Stimulated activated CD8-positive, alpha-beta memory T cell treated with anti-CD3 and anti-CD28 coated beads, Interleukin-4, amount 100 ng/mL, for 1 hour (primary cell): Measurements from ENCODE around the gene TNFRSF13B.
"Not testable (repeated sequence)": the region's sequence is repeated elsewhere in the genome, so short reads cannot be mapped to it uniquely, and the experiment has no call there.

Source experiments
- DNase-seq, 2 donors: peaks; one replicate each; pipeline ENCODE4 v3.0.0-alpha.2; 2020; ENCODE audit warnings: low read depth in 2 of 2, low spot score in 1 of 2

TNFRSF13B gene

DNA sequence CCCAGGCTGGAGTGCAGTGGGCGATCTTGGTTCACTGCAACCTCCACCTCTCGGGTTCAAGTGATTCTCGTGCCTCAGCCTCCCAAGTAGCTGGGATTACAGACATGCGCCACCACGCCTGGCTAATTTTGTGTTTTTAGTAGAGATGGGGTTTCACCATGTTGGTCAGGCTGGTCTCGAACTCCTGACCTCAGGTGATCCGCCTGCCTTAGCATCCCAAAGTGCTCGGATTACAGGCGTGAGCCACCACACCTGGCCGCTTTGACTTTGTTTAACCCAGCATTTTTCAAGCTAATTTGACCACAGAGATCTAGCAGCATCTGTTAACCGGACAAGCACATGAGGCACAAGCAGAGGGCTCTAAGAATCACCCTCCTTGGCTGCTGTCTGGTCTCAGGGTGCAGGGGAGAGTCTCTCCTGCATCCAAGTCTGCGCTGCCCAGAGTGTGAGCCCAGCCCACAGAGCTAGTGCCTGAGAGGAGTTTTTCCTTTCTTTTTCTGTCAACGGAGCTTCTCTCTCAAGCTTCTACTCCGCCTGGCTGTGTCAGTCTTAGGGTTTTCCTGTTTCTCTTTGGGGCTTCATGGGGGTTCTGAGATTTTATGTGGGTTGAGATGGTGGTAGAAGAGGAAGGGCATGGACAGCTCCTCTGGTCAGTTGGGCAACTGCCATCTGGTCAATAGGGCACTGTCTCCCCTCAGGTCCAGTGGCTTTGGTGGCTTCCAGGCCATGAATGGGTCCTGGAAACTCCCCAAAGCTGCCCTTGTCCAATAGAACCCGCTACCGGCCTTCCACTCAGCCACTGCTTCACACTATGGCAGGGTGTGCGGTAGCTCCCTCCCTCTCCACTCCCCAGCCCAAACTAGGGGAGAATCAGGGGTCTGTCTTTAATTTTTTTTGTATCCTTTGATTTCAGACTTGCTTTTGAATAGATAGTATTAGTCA is 59.6 kb downstream of the TNFRSF13B start:
- no peak for DNase-seq

DNA sequence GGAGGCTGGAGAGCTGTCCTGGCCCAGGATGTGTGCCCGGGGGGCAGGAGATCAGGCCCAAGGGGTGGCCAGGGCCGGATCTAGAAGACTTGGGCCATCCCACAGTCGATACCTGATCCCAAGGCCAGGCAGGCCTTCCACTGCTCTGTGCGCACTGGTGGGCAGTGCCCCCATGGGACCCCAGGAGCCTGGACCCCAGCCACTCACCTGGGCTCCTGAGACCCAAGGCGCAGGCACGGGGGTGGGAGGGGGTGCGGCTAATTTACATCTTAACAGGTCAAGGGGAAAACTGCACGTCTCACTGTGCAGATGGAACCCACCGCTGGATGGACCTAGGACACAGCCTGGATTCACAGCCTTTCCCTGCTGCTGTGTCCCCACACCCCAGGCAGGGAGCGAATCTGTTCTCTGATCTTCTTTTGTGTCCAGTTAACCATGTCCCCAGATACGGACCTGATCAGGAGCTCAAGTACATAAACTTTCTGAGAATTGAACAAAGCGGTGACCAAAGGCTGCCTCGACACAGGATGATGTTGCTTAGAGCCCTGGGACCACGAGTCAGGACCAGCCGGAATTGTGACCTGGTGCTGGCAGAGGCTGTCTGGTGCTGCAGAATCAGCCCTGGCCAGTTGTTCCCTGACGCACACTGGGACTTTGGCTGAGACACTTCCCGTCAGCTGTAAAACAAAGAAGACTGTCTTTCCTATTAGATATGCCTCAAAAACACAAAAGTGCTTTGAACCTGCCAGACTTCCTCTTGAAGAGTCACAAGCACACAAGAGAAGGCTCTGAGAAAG is 60.6 kb downstream of the TNFRSF13B start:
- no peak for DNase-seq

DNA sequence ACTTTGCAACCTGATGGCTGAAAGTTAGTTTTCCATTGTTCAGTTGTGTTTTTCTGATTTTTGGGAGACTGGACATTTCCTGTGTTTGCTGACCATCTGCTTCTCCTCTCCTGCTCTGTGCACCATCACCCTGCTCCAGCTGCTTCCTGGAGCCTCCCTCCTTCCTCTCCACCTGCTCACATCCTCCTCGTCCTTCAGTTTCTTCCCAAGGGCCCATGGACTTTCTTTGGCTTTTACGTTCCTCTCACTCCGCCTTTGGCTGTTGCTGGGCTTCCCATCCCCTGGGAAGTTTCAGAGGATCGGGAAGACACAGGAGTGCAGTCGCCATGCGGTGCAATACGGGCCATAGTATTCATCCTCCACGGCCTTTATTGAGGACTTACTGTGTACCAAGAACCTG is 61.6 kb downstream of the TNFRSF13B start:
- DNase-seq: no peak

DNA sequence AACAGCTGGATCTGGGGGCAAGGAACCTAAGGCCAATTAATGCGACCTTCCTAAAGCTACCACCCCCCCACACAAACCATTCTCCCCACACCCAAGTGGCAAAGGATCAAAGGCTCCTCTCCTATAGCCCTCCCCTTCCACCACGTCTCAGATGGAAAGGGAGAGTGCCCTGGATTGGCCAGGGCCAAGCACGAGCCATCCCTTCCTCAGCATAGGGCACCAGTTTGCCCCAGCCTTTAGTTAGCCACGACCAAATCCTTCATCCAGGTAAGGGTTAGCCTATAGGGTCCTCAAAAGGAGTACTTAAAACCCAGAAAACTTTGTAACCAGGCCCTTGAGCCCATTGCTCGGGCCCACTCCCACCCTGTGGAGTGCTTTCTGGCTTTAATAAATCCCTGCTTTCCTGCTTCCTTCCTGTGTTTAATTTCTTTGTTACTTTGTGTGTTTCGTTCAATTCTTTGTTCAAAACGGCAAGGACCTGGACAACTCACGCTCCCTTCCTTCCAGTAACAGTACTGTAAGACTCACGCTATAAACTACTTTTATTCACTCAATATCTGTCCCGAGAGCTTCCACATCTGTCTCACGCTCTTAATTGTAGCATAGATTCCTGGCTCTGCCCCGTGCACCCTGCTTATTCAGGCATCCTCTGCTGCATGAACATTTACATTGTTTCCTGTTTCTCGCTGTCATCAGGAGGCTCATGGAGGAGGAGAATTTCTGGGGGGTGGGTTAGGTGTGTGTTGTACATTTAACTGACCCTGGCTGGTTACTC is 62.3 kb downstream of the TNFRSF13B start:
- DNase-seq: no peak

DNA sequence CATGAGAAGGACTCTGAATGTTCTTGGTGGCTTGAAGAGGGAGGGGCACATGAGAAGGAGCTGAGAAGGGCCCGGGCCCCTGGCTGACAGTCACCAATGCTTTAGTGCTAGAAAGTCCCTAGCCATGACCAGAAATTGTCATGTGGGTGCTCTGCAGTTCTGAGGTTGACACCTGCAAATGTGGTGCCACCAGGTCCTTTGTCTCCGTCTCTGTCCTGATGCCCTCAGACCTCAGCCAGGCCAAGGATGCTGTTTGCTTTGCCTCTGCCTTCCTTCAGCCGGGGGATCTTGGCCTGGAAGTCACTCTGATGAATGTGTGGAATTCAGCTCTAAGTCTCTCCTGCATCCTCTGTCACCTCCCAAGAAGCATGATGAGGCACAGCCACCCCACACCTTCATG is 63.6 kb downstream of the TNFRSF13B start:
- DNase-seq: no peak

DNA sequence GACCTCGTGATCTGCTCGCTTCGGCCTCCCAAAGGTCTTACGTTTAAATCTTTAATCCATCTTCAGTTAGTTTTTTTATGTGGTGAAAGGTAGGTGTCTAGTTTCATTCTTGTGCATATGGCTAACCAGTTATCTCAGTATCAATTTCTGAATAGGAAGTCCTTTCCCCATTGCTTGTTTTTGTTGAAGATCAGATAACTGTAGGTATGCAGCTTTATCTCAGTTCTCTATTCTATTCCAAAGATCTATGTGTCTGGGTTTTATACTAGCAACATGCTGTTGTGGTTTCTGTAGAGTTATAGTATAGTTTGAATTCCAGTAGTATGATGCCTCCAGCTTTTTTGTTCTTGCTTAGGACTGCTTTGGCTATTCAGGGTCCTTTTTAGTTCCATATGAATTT is 65.2 kb downstream of the TNFRSF13B start:
- DNase-seq: no peak

DNA sequence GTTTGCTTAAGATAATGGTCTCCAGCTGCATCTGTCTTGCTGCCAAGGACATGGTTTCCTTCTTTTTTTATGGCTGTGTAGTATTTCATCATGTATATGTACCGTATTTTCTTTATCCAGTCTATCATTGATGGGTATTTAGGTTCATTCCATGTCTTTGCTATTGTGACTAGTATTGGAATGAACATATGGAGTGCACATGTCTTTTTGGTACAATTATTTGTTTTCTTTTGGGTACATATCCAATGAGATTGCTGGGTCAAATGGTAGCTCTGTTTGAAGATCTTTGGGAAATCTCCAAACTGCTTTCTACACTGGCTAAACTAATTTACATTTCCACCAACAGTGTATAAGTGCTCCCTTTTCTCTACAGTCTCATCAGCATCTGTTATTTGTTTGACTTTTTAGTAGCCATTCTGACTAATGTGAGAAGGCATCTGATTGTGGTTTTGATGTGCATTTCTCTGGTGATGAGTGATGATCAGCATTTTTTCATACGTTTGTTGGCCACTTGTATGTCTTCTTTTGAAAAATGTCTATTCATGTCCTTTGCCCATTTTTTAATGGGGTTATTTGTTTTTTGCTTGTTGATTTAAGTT is 66.2 kb downstream of the TNFRSF13B start:
- DNase-seq: no peak

DNA sequence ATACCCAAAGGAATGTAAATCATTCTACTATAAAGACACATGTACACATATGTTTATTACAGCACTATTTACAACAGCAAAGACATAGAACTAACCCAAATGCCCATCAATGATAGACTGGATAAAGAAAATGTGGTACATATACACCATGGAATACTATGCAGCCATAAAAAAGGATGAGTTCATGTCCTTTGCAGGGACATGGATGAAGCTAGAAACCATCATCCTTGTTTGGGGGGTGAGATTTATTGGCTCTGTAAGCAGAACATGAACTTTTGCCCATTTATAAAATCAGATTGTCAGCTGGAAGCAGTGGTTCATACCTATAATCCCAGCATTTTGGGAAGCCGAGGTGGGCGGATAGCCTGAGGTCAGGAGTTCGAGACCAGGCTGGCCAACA is 68.8 kb downstream of the TNFRSF13B start:
- not testable (repeated sequence) for DNase-seq

DNA sequence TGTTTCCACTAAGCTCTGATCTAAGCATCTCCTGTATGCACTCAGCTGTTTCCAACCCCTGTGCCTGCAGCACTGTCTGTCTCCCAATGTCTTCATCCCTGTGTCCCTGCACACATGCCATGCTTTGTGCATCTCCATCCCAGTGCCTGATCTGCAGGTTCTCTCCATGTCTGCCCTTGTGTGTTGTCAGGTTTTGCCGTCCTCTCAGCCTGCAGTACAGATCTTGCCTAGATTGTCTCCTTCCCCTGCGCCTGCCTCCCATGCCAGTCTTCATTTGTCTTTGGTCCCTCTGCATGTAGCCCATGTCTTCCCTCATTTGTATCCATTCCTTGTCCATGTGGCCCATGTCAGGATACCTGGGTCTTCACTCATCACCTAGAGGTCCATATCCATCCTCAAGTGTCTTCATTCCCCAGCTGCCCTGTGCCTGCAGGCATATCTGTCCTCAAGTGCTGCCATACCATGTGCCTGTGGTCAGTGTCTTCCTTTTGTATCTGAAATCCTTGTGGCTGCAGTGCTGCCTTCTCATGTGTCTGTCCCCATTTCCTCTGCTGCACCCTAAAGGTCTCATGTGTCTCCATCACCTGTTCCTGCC is 71.5 kb downstream of the TNFRSF13B start:
- DNase-seq: no peak

DNA sequence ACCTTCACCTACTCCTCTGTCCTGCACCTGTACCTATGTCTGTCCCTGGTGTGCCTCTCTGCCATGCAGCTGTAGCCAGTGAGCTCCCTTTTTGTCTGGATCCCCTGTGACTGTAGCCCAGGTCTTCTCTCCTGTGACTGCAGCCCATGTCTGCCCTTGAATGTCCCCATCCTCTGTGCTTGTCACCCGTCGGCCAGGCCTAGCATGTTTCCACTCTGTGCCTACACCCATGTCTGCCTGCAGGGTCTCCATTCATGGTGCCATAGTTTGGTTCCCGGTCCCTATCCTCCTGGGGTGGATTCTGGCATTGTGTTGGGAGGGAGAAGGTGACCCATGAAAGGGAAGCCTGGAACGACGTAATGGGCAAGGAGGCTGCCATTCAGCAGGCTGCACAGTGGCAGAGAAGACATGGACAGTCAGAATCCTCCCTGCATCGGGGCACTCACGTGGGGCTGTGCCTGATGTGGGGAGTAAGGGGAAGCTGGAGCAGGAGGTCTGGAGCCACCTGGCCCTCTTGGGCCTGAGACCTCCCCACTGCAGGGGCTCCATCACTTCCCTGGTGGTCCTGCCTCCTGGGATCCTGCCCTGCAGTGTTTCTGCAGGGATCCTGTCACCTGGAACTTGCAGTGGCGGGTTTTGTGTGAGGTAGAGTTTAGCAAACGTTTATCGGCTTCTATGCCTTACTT is 74.6 kb downstream of the TNFRSF13B start:
- DNase-seq: not testable (repeated sequence)

DNA sequence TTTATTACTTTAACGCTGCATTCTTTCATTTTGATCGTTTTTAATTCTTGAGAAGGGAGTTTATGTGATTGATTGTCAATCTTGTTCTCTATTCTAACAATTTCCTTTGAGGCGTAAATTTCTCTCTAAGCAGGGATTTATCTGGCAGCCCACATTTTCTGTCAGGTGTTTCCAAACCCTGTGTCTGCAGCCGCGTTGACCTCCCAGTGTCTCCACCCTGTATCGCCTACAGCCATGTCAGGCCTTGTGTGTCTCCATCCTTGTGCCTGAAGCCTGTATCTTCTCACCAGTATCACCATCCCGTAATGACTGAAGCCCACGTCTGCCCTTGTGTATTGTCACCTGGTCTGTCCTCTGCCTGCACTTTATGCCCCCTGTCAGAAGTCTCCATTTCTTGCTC is 75.7 kb downstream of the TNFRSF13B start:
- not testable (repeated sequence) for DNase-seq

DNA sequence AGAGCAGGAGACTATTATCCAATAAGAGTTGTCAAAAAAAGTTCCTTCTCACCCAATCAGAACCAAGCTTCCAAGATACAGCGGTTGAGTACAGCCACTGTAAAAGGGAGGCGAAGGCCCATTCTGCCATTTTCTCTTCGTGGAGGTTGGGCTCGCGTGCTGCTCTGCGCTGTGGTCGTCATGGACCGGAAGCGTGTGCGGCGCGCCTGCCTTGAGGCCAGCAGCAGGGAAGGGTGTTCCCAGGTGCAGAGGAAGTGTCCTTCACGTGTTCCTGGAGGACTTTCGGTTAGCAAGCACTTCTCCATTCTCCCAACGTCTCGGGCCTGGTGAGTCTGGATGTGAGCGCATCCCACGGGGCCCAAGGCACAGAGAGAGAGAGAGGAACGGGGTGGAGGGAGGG is 78.4 kb downstream of the TNFRSF13B start:
- not testable (repeated sequence) for DNase-seq

DNA sequence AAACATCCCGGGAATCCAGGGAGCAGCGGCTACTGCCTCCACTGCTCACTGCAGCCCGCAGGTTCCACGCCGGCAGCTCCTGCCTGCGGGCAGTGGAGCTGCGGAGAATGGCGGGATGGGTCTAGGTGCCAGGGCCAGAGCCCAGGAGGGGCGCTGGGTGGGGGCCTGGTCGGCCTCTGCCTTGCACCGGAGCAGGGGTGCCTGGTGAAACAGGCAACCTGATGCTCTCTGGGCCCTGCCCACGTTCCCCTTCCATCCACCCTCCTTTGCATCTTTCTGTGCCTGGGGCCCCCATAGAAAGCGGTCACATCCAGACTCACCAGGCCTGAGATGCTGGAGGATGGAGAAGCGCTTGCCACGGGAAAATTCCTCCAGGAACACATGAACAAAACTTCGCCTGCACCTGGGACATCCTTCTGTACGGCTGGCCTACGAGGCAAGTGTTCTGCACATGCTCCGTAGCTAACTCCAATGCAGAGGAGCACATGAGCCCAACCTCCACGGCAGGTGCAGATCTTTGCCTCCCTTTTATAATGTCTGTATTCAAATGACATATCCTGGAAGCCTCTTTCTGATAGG is 79.0 kb downstream of the TNFRSF13B start:
- not testable (repeated sequence) for DNase-seq

DNA sequence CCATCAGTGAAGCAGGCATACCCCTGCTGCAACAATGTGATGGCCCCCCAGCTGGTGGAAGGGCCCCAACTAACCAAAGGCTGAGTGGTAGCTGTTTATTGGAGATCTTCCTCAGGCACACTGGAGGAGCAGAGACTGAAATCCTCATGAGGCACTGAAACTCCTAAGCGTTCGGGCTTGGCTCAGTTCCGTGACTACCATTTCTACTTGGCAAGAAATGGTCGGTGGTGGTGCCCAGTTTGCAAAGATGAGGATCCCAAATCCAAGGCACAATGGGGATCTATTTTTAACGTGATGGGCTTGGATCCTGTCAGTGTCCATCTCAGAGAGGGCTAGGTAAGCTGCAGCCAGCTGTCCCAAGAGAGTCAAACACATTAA is 82.8 kb downstream of the TNFRSF13B start:
- no peak for DNase-seq
